Natural killer cell (primary cell): ENCODE data around the gene OR7G1. TPM values are rescaled to one million over a fixed set of nuclear protein-coding genes. Genes with fewer than 3 reads are reported as not detected.

Experiments used
- ATAC-seq, 3 donors: fragments of 150-1000 bp in 2 of 3; fragments of 200-7000 bp in 1 of 3; cut with Tn5 transposase; 1 replicate in 1 of 3; 2 replicates in 2 of 3; pipeline ENCODE4 v1.10.0; 2021; ENCODE audit warnings: mild to moderate bottlenecking in 2 of 3, moderate library complexity in 2 of 3
- DNase-seq, 2 donors: peaks; one replicate each; pipeline versions ENCODE4 v3.0.0 to v3.0.0-alpha.2; 2013 to 2021; ENCODE audit warnings: mixed read lengths in 1 of 2
- H3K27ac ChIP-seq: one replicate; pipeline ENCODE4 v1.5.1; 2013; ENCODE audit warnings: mild to moderate bottlenecking, low read length
- H3K27me3 ChIP-seq: one replicate; pipeline ENCODE4 v1.6.1; 2013; ENCODE audit warnings: low read length; ENCODE audit not compliant: control insufficient read depth, insufficient read depth
- H3K36me3 ChIP-seq: one replicate; pipeline ENCODE4 v1.6.1; 2013; ENCODE audit warnings: low read length; ENCODE audit not compliant: control insufficient read depth, insufficient read depth
- H3K4me1 ChIP-seq: one replicate; pipeline ENCODE4 v1.6.1; 2013; ENCODE audit warnings: low read length; ENCODE audit not compliant: control insufficient read depth, insufficient read depth
- H3K4me3 ChIP-seq: one replicate; pipeline ENCODE4 v1.5.1; 2013; ENCODE audit warnings: low read length
- H3K9me3 ChIP-seq: one replicate; pipeline ENCODE4 v1.6.1; 2013; ENCODE audit warnings: low read length; ENCODE audit not compliant: control insufficient read depth, insufficient read depth
- H3K27ac Mint-ChIP-seq, 2 donors: one replicate each; pipeline ENCODE4 v1.8.0; 2022; ENCODE audit warnings: mild to moderate bottlenecking in 2 of 2, mixed read lengths in 2 of 2, moderate library complexity in 1 of 2
- H3K27me3 Mint-ChIP-seq, 2 donors: one replicate each; pipeline ENCODE4 v1.8.0; 2022; ENCODE audit warnings: low read depth in 2 of 2, mixed read lengths in 2 of 2
- H3K36me3 Mint-ChIP-seq: one replicate; pipeline ENCODE4 v1.8.0; 2022; ENCODE audit warnings: mixed read lengths
- H3K4me1 Mint-ChIP-seq, 2 donors: one replicate each; pipeline ENCODE4 v1.8.0; 2022; ENCODE audit warnings: mixed read lengths in 2 of 2
- H3K4me3 Mint-ChIP-seq: one replicate; pipeline ENCODE4 v1.8.0; 2022; ENCODE audit warnings: mild to moderate bottlenecking, moderate library complexity, mixed read lengths
- H3K9me3 Mint-ChIP-seq, 2 donors: one replicate each; pipeline ENCODE4 v1.8.0; 2022; ENCODE audit warnings: mixed read lengths in 2 of 2
- WGBS: methylation state at CpG from one replicate; pipeline ENCODE4 v1.1.7; 2013; ENCODE audit warnings: missing lambda C conversion rate; ENCODE audit not compliant: insufficient coverage; 5-methylcytosine and 5-hydroxymethylcytosine counted together
- intact Hi-C: fragments of 100-400 bp; cut with micrococcal nuclease; formaldehyde crosslinking; loops from one replicate; pipeline ENCODE4 v1.14.2; 2022
- total RNA-seq, 4 donors: library from RNA; stranded (reverse); fragments of 120-200 nt in 1 of 4; gene quantifications; one replicate each; pipeline versions ENCODE4 v1.2.3 to v1.2.4, GENCODE V29; 2013 to 2022
- TF ChIP-seq, protein P1 (sequence below): fragments of 200-600 bp; IDR thresholded peaks from one replicate; pipeline ENCODE4 v1.8.0; 2022; ENCODE audit warnings: antibody characterized with exemption

Gene OR7G1
- total RNA-seq, 3 donors from 2014 or later (not counting 1 experiment from before 2014, with no cell fraction given), result not detected

DNA sequence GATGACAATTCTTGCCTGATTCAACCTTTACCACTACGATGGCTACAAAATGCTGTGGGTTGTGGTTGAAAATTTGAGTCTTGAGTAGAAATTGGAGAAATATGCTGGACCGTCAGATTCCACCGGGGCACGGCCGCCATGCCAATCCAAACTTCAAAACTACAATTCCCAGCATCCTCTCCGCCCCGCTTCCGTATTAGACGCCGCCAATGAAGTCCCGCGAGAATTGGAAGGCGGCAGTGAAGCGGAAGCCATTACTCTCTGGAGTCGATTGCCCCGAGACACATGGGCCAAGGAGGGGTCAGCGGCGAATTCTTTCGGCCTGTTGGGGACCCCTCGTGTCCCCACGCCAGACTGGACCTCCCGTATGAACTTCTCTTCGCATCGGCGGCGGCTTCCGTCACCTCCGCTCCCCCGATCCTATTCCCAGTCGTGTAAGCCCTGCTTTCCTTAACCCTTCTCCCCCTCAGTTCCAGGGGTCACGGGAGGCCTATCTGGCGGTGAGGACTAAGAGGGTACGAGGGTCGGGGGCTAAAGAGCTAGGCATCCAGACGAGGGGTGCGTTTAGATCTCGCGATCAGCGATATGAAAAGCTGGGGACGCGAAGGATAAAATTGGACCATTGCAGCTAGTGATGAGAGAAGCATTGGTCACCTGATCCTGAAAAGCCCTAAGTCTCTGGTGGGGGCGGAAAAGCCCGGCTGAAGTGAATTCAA lies 24.8 kb upstream of the OR7G1 start, which contains the start of gene ZNF317:
TSS of gene ZNF317 (plus strand) at position 239 of the 716 bp plus-strand sequence. CDS start 15,620 bp downstream, outside the sequence.
- Mint-ChIP-seq H3K27me3 (peaks cover 0 to 2% of the 10 kb centered on the region in 2 donors), H3K27ac (peak within 1 kb of the TSS; percentile 95 to 99), H3K4me1 (peaks cover 35 to 46% of the 10 kb centered on the region in 2 donors), H3K9me3 (peaks cover 0 to 3% of the 10 kb centered on the region in 2 donors), H3K4me3 (peak within 1 kb of the TSS; percentile 98), H3K36me3 (peaks cover 11% of the 10 kb centered on the region)
- ATAC-seq (peak; percentile 95 to 96 (median 96)), DNase-seq (peak; percentile 85 to 96)
- no peaks in the 10 kb centered on the region for H3K36me3 ChIP-seq
- H3K27me3 ChIP-seq, result no peaks in the 10 kb centered on the region
- WGBS, result under 1% methylated on average over 38 of the region's 43 CpGs
- H3K4me3 ChIP-seq, result peak within 1 kb of the TSS; percentile 97
- H3K4me1 ChIP-seq, result peaks cover 13% of the 10 kb centered on the region
- H3K27ac ChIP-seq, result peak within 1 kb of the TSS; percentile 91
- intact Hi-C loops, result loop anchor here (1.0 to 10.0 kb wide), 4 partner anchors 167 to 656 kb away; partner anchors contain the start of genes ZNF266, ZNF561 and ZNF699
- H3K9me3 ChIP-seq, result peaks cover 7% of the 10 kb centered on the region
- TF ChIP-seq, protein P1, sequence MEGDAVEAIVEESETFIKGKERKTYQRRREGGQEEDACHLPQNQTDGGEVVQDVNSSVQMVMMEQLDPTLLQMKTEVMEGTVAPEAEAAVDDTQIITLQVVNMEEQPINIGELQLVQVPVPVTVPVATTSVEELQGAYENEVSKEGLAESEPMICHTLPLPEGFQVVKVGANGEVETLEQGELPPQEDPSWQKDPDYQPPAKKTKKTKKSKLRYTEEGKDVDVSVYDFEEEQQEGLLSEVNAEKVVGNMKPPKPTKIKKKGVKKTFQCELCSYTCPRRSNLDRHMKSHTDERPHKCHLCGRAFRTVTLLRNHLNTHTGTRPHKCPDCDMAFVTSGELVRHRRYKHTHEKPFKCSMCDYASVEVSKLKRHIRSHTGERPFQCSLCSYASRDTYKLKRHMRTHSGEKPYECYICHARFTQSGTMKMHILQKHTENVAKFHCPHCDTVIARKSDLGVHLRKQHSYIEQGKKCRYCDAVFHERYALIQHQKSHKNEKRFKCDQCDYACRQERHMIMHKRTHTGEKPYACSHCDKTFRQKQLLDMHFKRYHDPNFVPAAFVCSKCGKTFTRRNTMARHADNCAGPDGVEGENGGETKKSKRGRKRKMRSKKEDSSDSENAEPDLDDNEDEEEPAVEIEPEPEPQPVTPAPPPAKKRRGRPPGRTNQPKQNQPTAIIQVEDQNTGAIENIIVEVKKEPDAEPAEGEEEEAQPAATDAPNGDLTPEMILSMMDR, result no peak

DNA sequence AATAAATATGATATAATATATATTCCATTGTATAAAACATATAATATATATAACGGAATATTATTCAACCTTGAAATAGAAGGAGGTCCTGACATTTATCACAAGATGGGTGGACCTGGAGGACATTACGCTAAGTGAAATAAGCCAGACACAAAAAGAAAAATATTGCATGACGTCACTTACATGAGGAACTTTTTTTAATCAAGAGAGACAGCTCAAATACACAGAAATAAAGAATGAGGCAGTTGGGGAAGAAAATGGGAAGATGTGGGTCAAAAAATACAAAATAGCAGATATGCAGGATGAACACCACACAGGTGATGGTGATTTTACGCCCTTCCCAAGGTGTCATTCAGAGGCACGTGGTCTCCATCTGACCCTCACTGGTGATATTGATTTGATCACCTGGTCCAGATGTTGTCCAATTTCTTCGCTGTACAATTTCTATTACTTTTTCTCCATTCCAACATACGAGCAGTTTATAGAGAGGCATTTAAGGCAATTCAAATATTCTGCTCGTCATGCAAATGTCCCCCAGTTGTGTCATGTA lies 24.1 kb upstream of the OR7G1 start:
- peak in 1 of 3 donors; percentile 6 for ATAC-seq
- peak overlapping the region; percentile 91 for H3K27ac ChIP-seq
- 38% methylated on average over 7 of the region's 8 CpGs for WGBS
- H3K4me3 Mint-ChIP-seq, result peak overlapping the region; percentile 98
- H3K27ac Mint-ChIP-seq, result peak overlapping the region; percentile 95 to 99
- H3K36me3 Mint-ChIP-seq, result peaks cover 4% of the 10 kb centered on the region
- H3K9me3 ChIP-seq, result peaks cover under 1% of the 10 kb centered on the region
- TF ChIP-seq, protein P1, result no peak
- H3K27me3 Mint-ChIP-seq, result peaks cover 0 to 3% of the 10 kb centered on the region in 2 donors
- intact Hi-C loops, result loop anchor here (1.0 to 10.0 kb wide), 5 partner anchors 168 to 888 kb away; partner anchors contain the start of genes ZNF266, ZNF561 and ZNF699
- DNase-seq, result no peak
- peaks cover 0 to under 1% of the 10 kb centered on the region in 2 donors for H3K9me3 Mint-ChIP-seq
- H3K4me1 Mint-ChIP-seq, result peaks cover 35 to 44% of the 10 kb centered on the region in 2 donors
- no peaks in the 10 kb centered on the region for H3K27me3 ChIP-seq
- peak overlapping the region; percentile 97 for H3K4me3 ChIP-seq
- peaks cover 13% of the 10 kb centered on the region for H3K4me1 ChIP-seq
- H3K36me3 ChIP-seq, result no peaks in the 10 kb centered on the region

DNA sequence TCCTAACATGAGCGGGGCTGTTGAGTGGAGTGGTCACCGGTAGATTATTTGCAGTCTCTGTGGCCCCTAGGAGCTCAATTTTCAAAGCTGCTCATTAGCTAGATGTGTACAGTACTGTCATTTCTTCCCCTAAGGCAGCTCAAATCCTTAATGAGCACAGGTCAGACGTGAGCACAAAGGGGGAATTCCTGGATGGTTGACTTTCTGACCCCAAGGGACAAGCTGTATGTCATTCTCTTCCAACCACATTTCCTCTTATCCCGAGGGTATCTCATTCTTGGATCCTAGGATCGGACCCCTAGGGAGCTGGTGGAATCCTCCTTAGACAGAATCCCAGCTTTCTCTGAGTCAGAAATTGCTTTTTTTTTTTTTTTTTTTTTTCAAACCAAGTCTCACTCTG lies 16.9 kb upstream of the OR7G1 start:
- no peaks in the 10 kb centered on the region for H3K9me3 Mint-ChIP-seq
- no peak for ATAC-seq
- H3K36me3 ChIP-seq, result no peaks in the 10 kb centered on the region
- no peak overlapping the region for H3K4me3 ChIP-seq
- H3K27me3 Mint-ChIP-seq, result peaks cover 6% of the 10 kb centered on the region in 2 donors
- no peak overlapping the region for H3K27ac Mint-ChIP-seq
- H3K9me3 ChIP-seq, result no peaks in the 10 kb centered on the region
- H3K27ac ChIP-seq, result no peak overlapping the region
- no peaks in the 10 kb centered on the region for H3K4me1 ChIP-seq
- peaks cover 4% of the 10 kb centered on the region for H3K27me3 ChIP-seq
- peaks cover 0 to 8% of the 10 kb centered on the region in 2 donors for H3K4me1 Mint-ChIP-seq
- WGBS, result 68% methylated on average over 5 of the region's 5 CpGs
- no peak for DNase-seq
- intact Hi-C loops, result no loop called here
- TF ChIP-seq, protein P1, result no peak
- H3K4me3 Mint-ChIP-seq, result no peak overlapping the region
- H3K36me3 Mint-ChIP-seq, result no peaks in the 10 kb centered on the region
